Prostate gland (tissue), 2 donors: ENCODE measurements around the gene RTN1.

Source experiments
- CTCF ChIP-seq, 4 experiments: fragments of 200-600 bp in 2 of 4; fragments of 450-650 bp in 2 of 4; sonication (generic) in 2 of 4; IDR thresholded peaks; 1 replicate in 3 of 4; 2 replicates in 1 of 4; pipeline ENCODE4 v1.5.1; 2016 to 2019; ENCODE audit warnings: antibody characterized with exemption in 4 of 4, mild to moderate bottlenecking in 2 of 4, moderate library complexity in 2 of 4
- POLR2A ChIP-seq: fragments of 450-650 bp; IDR thresholded peaks from one replicate; pipeline ENCODE4 v1.6.1; 2016; ENCODE audit warnings: antibody characterized with exemption, mild to moderate bottlenecking

DNA sequence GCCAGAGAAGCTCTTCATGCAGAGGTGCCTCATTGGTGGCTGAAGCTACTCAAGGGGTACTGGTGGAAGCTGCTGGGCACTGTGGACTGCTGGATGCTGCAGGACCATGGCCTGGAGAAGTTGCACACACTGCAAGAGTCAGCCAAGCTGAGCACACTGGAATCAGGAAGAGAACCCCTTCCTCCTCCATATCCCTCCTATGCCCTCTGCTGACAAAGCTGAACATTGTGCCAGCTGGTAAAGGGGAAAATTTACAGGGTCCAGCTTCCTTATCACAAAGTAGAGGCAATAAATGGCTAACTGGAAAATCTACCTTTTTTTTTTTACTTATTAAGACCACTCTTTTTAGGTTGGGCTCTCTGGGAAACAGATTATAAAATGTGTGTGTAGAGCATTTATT is 300.5 kb downstream of the RTN1 start:
- no peak for TF ChIP-seq POLR2A
- TF ChIP-seq CTCF (IDR thresholded peaks at IDR 0.05): no peak
